HEK293T (cell line): ENCODE data around the gene RAB23.

ENCODE experiments used
- BHLHE40 ChIP-seq: fragments of 450-650 bp; IDR thresholded peaks from 2 replicates; pipeline ENCODE4 v1.6.1; 2016; ENCODE audit warnings: mild to moderate bottlenecking, moderate library complexity, borderline replicate concordance
- CTBP1 ChIP-seq: fragments of 450-650 bp; IDR thresholded peaks from 2 replicates; pipeline ENCODE4 v1.6.1; 2016; ENCODE audit warnings: borderline replicate concordance
- FOXM1 ChIP-seq: fragments of 450-650 bp; IDR thresholded peaks from 2 replicates; pipeline ENCODE4 v1.6.1; 2017; ENCODE audit warnings: mild to moderate bottlenecking, borderline replicate concordance
- HDGF ChIP-seq: fragments of 450-650 bp; IDR thresholded peaks from 2 replicates; pipeline ENCODE4 v1.6.1; 2017; ENCODE audit warnings: antibody characterized with exemption, borderline replicate concordance
- SUZ12 ChIP-seq: fragments of 450-650 bp; IDR thresholded peaks from 2 replicates; pipeline ENCODE4 v1.6.1; 2016; ENCODE audit warnings: mild to moderate bottlenecking
- ZNF384 ChIP-seq: fragments of 450-650 bp; IDR thresholded peaks from 2 replicates; pipeline ENCODE4 v1.6.1; 2016
- TF ChIP-seq, protein P1 (sequence below): fragments of 450-650 bp; IDR thresholded peaks from 2 replicates; pipeline ENCODE4 v1.6.1; 2016

GRCh38 chr6:57207141-57207540, 15.0 kb downstream of the RAB23 start:
- TF ChIP-seq HDGF (no peak), BHLHE40 (no peak), SUZ12 (no peak), FOXM1 (no peak), CTBP1 (no peak), ZNF384 (no peak)
- TF ChIP-seq, protein P1, sequence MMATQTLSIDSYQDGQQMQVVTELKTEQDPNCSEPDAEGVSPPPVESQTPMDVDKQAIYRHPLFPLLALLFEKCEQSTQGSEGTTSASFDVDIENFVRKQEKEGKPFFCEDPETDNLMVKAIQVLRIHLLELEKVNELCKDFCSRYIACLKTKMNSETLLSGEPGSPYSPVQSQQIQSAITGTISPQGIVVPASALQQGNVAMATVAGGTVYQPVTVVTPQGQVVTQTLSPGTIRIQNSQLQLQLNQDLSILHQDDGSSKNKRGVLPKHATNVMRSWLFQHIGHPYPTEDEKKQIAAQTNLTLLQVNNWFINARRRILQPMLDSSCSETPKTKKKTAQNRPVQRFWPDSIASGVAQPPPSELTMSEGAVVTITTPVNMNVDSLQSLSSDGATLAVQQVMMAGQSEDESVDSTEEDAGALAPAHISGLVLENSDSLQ, result no peak
